SW 1271 (cell line): ENCODE data around the gene IKZF4.
"Not testable (repeated sequence)": the region's sequence is repeated elsewhere in the genome, so short reads cannot be mapped to it uniquely, and the experiment has no call there.

Experiments
- DNase-seq, 2 experiments: peaks; one replicate each; lab custom pipeline; 2025; lab: John Stamatoyannopoulos, UW

IKZF4 gene

GRCh38 chr12:55999522-55999921 lies 21.3 kb upstream of the IKZF4 start:
- not testable (repeated sequence) for DNase-seq

- not testable (repeated sequence) for DNase-seq
Observed at GRCh38 chr12:55999999-56000540, 20.8 kb upstream of the IKZF4 start.

GRCh38 chr12:56001487-56002100 lies 19.2 kb upstream of the IKZF4 start:
- DNase-seq = no peak

- DNase-seq = not testable (repeated sequence)
Observed at GRCh38 chr12:56003376-56003775, 17.5 kb upstream of the IKZF4 start.

GRCh38 chr12:56004211-56004610 lies 16.6 kb upstream of the IKZF4 start:
- DNase-seq = no peak

GRCh38 chr12:56007564-56008559 lies 13.0 kb upstream of the IKZF4 start:
- peak in 1 of 2 experiments; percentile 53 for DNase-seq

GRCh38 chr12:56010111-56010570 lies 10.7 kb upstream of the IKZF4 start:
- DNase-seq = no peak

GRCh38 chr12:56011509-56012090 lies 9.2 kb upstream of the IKZF4 start:
- no peak for DNase-seq

- DNase-seq = no peak
Observed at GRCh38 chr12:56013482-56013881, 7.4 kb upstream of the IKZF4 start.

- no peak for DNase-seq
Observed at GRCh38 chr12:56014205-56014604, 6.6 kb upstream of the IKZF4 start.

- DNase-seq = no peak
Observed at GRCh38 chr12:56017181-56017580, 3.7 kb upstream of the IKZF4 start.

GRCh38 chr12:56018356-56018755 lies 2.5 kb upstream of the IKZF4 start:
- no peak for DNase-seq

GRCh38 chr12:56021889-56022497 lies 1.1 kb downstream of the IKZF4 start:
- no peak for DNase-seq

GRCh38 chr12:56028511-56029165 lies 7.8 kb downstream of the IKZF4 start:
- no peak for DNase-seq

- DNase-seq = no peak
Observed at GRCh38 chr12:56029166-56029519, 8.3 kb downstream of the IKZF4 start.

- DNase-seq = peak; percentile 11 to 48
Observed at GRCh38 chr12:56029666-56030293, 8.9 kb downstream of the IKZF4 start.

GRCh38 chr12:56031987-56032386 lies 11.1 kb downstream of the IKZF4 start:
- no peak for DNase-seq

- DNase-seq = no peak
Observed at GRCh38 chr12:56034586-56035332, 13.9 kb downstream of the IKZF4 start.

GRCh38 chr12:56037161-56037560 lies 16.3 kb downstream of the IKZF4 start:
- DNase-seq = no peak

- DNase-seq = no peak
Observed at GRCh38 chr12:56038022-56038655, 17.3 kb downstream of the IKZF4 start.
